DMS 273 treated with DMSO at 0.1 percent for 48 hours (cell line): Measurements from ENCODE around the gene GALNT9.
"Not testable (repeated sequence)": the region's sequence is repeated elsewhere in the genome, so short reads cannot be mapped to it uniquely, and the experiment has no call there.

Experiments
- DNase-seq: peaks from one replicate; lab custom pipeline; 2025; lab: John Stamatoyannopoulos, UW

The GALNT9 gene

GRCh38 chr12:132229193-132229760, 100.1 kb downstream of the GALNT9 start:
- no peak for DNase-seq

- DNase-seq, result no peak
Measured at GRCh38 chr12:132228476-132229192, 100.8 kb downstream of the GALNT9 start.

- DNase-seq, result no peak
Measured at GRCh38 chr12:132227782-132228475, 101.5 kb downstream of the GALNT9 start.

GRCh38 chr12:132227118-132227517, 102.3 kb downstream of the GALNT9 start:
- no peak for DNase-seq

- DNase-seq, result no peak
Measured at GRCh38 chr12:132226604-132227003, 102.8 kb downstream of the GALNT9 start.

- no peak for DNase-seq
Measured at GRCh38 chr12:132225214-132225613, 104.2 kb downstream of the GALNT9 start.

- no peak for DNase-seq
Measured at GRCh38 chr12:132224484-132224883, 104.9 kb downstream of the GALNT9 start.

- no peak for DNase-seq
Measured at GRCh38 chr12:132222808-132223173, 106.6 kb downstream of the GALNT9 start.

- DNase-seq, result no peak
Measured at GRCh38 chr12:132222096-132222807, 107.1 kb downstream of the GALNT9 start.

- not testable (repeated sequence) for DNase-seq
Measured at GRCh38 chr12:132219761-132220160, 109.6 kb downstream of the GALNT9 start.

- DNase-seq, result no peak
Measured at GRCh38 chr12:132219323-132219722, 110.1 kb downstream of the GALNT9 start.

- DNase-seq, result no peak
Measured at GRCh38 chr12:132218915-132219314, 110.5 kb downstream of the GALNT9 start.

GRCh38 chr12:132218527-132218875, 110.9 kb downstream of the GALNT9 start:
- no peak for DNase-seq

- no peak for DNase-seq
Measured at GRCh38 chr12:132217800-132218526, 111.4 kb downstream of the GALNT9 start.

- DNase-seq, result no peak
Measured at GRCh38 chr12:132217371-132217770, 112.0 kb downstream of the GALNT9 start.

GRCh38 chr12:132216354-132216987, 112.9 kb downstream of the GALNT9 start:
- DNase-seq, result no peak

GRCh38 chr12:132215299-132215989, 113.9 kb downstream of the GALNT9 start:
- no peak for DNase-seq

- no peak for DNase-seq
Measured at GRCh38 chr12:132214891-132215290, 114.5 kb downstream of the GALNT9 start.

GRCh38 chr12:132214161-132214476, 115.3 kb downstream of the GALNT9 start:
- no peak for DNase-seq

GRCh38 chr12:132213359-132214160, 115.8 kb downstream of the GALNT9 start:
- no peak for DNase-seq
